NT2/D1 (cell line): ENCODE results near the gene NKX2-1.

Experiments used
- DNase-seq: peaks from one replicate; pipeline ENCODE4 v3.0.0-alpha.2; 2011; ENCODE audit warnings: low read depth, low spot score
- H3K27me3 ChIP-seq: 2 replicates; pipeline ENCODE4 v1.6.0; 2011; ENCODE audit warnings: mild to moderate bottlenecking; ENCODE audit not compliant: insufficient read length, insufficient read depth
- H3K36me3 ChIP-seq: 2 replicates; pipeline ENCODE4 v1.6.1; 2011; ENCODE audit warnings: mild to moderate bottlenecking, low read length, mixed read lengths; ENCODE audit not compliant: insufficient read depth, insufficient read length
- H3K4me1 ChIP-seq: 2 replicates; pipeline ENCODE4 v1.5.1; 2011; ENCODE audit not compliant: insufficient read depth, insufficient read length
- H3K4me3 ChIP-seq: 2 replicates; pipeline ENCODE4 v1.5.1; 2011; ENCODE audit warnings: low read depth; ENCODE audit not compliant: insufficient read length
- H3K9ac ChIP-seq: 2 replicates; pipeline ENCODE4 v1.6.0; 2011; ENCODE audit warnings: low read depth; ENCODE audit not compliant: insufficient read length
- H3K9me3 ChIP-seq: 2 replicates; pipeline ENCODE4 v1.5.1; 2011; ENCODE audit warnings: mild to moderate bottlenecking, low read length; ENCODE audit not compliant: insufficient read depth
- SUZ12 ChIP-seq: IDR thresholded peaks from 2 replicates; pipeline ENCODE4 v1.6.1; 2011; ENCODE audit not compliant: insufficient read length, insufficient read depth; ENCODE audit errors: extremely low read depth
- YY1 ChIP-seq: IDR thresholded peaks from 2 replicates; pipeline ENCODE4 v1.6.1; 2011; ENCODE audit not compliant: insufficient read length, insufficient read depth
- ZNF274 ChIP-seq: IDR thresholded peaks from 2 replicates; pipeline ENCODE4 v1.6.1; 2011; ENCODE audit warnings: mild to moderate bottlenecking, low read depth, low read length

NKX2-1 gene

DNA sequence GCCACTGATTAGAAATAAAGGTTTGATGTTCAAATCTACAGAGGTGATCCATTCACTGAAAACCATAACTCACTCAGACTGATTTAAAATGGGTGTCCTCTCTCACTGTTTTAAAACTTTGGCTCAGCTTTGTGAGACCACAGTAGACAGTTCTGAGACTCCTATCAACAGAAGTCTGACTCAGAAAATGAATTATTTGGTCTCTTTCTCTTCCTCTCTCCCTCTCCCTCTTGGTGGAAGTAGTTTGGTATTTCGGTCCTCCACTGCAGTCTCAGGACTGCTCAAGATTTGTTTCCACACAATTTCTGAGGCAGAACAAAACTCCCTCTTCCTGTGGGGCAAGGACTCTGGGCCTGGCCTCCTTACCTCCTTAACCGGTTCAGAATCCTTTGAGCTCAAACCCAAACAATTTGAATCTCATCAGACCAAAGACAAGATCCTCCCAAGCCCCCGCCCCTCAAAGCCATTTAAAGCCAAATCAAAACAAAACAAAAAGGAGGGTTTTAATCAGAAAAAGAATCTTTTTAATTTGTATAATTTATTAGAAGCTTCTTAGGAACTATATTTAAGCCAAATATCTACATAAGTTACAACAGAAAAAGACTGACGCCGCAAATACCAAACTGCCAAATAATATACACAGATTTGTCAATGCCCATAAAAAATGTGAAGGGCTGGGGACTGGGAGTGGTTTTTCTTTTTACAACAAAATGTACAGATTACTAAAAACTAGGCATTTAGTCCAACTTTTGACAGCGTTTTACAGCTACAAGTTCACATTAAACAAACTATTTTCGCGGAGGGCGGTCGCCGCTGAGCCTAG lies 3.9 kb downstream of the NKX2-1 start:
- Histone ChIP-seq H3K27me3 (peaks cover 99% of the 10 kb centered on the region), H3K36me3 (no peaks in the 10 kb centered on the region), H3K4me1 (peaks cover 4% of the 10 kb centered on the region), H3K9ac (no peak overlapping the region), H3K9me3 (no peaks in the 10 kb centered on the region), H3K4me3 (no peak overlapping the region)
- TF ChIP-seq SUZ12: no peak
- no peak for DNase-seq

DNA sequence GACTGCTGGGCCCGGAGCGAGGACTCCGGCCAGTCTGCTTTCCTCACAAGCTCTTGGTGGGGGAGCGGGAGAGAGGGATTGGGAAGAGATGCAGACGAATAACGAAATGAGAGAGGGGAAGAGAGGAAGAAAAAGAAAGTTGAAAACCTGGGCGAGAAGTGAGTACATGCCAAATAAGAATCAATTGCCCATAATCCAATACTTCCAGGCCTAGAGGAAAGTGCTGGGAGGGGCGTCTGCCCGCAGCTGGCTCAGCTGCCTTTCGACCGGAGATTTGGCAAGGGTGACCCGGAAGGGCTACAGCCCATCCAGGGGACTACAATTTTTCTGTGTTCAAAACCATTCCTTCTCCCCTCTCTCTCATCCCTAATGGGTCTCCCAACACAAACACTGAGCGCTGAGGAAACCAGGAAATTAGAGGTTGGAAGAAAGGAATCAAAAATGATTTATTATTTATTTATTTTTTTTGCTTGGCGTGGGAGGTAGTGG lies 4.9 kb downstream of the NKX2-1 start:
- DNase-seq: no peak
- Histone ChIP-seq H3K4me3 (no peak overlapping the region), H3K9me3 (no peaks in the 10 kb centered on the region), H3K4me1 (peaks cover 4% of the 10 kb centered on the region), H3K9ac (no peak overlapping the region), H3K36me3 (no peaks in the 10 kb centered on the region), H3K27me3 (peaks cover 100% of the 10 kb centered on the region)
- TF ChIP-seq SUZ12 (no peak), ZNF274 (no peak)

DNA sequence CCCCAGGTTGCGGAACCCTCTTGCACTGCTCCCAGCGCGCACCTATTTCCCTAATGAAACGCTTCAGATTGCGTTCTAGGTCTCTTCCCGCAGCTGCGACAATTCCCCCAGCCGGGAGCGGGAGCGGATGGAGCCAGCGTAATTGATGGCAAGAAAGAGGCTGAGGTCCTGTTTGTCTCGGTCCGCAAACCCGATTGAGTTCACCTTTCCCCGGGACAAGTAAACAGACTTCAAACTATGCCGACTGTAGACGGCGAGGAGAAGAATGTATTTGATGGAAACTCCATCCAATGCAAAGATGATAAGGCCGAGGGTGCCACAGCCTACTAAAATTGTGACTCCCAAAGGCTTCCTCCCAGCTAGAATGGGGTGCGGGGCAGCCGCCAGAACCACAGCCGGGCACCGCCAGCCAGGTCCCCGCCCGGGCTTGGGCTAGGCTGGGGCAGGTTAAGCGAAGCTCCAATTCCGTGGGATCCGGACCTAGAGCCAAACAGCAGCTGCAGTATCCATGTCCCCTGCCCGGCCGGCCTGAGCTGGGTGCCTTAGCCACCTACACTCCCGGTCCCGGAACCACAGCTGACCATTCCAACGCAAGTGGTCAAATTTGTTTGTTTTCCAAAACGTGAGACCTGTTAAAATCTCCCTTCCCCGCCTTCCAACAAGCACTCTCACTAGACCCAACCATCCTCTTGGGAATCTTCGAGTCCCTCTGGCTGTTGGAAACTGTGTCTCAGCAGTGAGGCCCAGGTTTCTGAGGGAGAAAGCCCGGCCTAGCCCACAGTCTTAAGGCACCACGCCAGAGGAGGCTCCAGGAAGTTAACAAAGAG lies 5.5 kb downstream of the NKX2-1 start:
- no peak for DNase-seq
- H3K9ac ChIP-seq: no peak overlapping the region

DNA sequence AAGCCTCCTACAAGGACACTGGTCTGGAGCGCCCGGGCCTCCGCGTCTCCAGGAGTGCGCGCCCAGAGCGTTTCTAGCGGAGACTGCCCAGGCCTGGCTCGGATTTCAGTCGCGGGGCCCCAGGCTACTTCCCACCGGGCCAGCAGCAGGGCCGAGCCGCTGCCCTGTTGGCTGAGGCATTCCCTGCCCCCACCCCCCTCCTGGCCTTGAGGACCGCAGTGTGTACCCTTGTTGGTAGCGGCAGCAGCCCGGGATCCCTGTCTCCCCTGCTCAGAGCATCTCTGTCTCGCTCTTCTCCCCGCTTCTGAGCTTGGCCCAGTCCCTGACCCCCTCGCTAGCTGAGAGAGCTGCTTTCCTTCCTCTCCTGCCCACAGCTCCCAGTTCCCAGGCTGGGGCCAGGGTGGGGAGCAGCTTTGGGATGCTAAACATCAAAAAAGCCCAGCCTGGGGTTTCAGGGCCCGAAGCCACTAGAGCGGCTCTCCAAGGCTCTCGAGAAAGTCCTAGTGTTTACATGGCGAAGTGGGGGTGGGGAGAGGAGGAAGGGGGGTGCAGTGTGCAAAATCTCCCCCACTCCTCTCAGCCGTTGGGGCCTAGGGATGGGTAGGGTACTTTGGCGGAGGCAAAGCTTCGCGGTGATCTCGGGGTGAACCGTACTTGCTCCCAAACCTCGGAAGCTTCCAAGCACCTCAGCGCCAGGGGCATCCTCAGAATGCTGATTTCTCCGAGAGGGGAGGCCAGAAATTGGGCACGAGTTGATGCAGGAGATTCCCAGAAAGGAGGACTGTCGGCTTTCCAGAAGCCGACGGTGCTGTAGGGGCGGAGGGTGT lies 6.4 kb downstream of the NKX2-1 start:
- TF ChIP-seq ZNF274 (no peak), YY1 (no peak), SUZ12 (no peak)
- peaks cover 100% of the 10 kb centered on the region for H3K27me3 ChIP-seq

More for the DNA sequence above, 5.5 kb downstream of the NKX2-1 start:
- Histone ChIP-seq H3K9me3 (no peaks in the 10 kb centered on the region), H3K4me3 (no peak overlapping the region), H3K27me3 (peaks cover 100% of the 10 kb centered on the region), H3K36me3 (no peaks in the 10 kb centered on the region), H3K4me1 (peaks cover 4% of the 10 kb centered on the region)
- TF ChIP-seq ZNF274 (no peak), SUZ12 (peak; percentile 79)

DNA sequence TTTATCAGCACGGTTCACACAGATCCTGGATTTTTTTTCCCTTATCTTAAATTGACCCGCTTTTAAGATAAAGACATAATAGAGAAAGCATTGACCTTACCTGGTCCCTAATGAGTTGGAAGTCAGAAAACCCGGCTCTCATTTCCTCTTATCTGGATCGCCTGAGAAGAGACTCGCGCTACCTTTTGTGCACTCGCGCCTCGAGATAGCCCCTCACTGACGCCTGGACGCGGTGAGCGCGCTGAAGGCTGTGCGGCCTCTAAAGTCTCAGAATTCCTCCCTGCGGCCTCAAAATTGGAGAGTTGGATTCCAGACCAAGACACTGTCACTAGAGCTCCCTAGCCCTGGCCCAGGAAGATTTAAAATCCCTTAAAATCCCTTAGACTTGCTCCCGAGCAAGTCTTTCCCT lies 7.0 kb downstream of the NKX2-1 start:
- Histone ChIP-seq H3K27me3 (peaks cover 100% of the 10 kb centered on the region), H3K36me3 (no peaks in the 10 kb centered on the region), H3K9ac (no peak overlapping the region), H3K4me1 (peaks cover 4% of the 10 kb centered on the region), H3K4me3 (no peak overlapping the region), H3K9me3 (no peaks in the 10 kb centered on the region)
- no peak for DNase-seq
- TF ChIP-seq YY1: no peak
- TF ChIP-seq SUZ12: no peak

More for the DNA sequence above, 6.4 kb downstream of the NKX2-1 start:
- Histone ChIP-seq H3K9ac (no peak overlapping the region), H3K9me3 (no peaks in the 10 kb centered on the region), H3K4me1 (peaks cover 4% of the 10 kb centered on the region), H3K36me3 (no peaks in the 10 kb centered on the region), H3K4me3 (no peak overlapping the region)
- no peak for DNase-seq

DNA sequence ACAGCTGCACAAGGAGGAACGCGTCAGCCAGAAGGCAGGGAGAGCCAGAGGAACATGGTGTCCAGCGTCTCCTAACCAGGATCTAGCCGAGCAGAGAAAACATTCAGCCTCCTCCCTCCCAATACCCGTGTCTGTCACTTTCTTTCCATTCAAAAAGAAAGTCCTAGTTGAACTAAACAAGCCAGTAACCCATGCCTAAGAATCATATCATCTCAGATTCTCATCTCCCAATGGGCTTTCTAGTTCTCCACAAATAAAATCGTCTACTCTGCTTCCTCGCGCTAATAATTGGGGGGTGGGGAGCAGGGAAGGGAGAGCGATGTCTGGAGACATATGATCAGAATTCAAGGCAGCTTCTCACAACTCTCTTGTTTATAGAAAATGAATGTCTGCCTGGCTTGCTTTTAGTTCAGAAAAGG lies 7.4 kb downstream of the NKX2-1 start:
- no peak overlapping the region for H3K9ac ChIP-seq
- H3K4me3 ChIP-seq: no peak overlapping the region
- H3K9me3 ChIP-seq: no peaks in the 10 kb centered on the region
- peaks cover 4% of the 10 kb centered on the region for H3K4me1 ChIP-seq
- no peak for TF ChIP-seq YY1
- no peak for TF ChIP-seq ZNF274
- TF ChIP-seq SUZ12: no peak
- DNase-seq: no peak
- peaks cover 100% of the 10 kb centered on the region for H3K27me3 ChIP-seq
- H3K36me3 ChIP-seq: no peaks in the 10 kb centered on the region

DNA sequence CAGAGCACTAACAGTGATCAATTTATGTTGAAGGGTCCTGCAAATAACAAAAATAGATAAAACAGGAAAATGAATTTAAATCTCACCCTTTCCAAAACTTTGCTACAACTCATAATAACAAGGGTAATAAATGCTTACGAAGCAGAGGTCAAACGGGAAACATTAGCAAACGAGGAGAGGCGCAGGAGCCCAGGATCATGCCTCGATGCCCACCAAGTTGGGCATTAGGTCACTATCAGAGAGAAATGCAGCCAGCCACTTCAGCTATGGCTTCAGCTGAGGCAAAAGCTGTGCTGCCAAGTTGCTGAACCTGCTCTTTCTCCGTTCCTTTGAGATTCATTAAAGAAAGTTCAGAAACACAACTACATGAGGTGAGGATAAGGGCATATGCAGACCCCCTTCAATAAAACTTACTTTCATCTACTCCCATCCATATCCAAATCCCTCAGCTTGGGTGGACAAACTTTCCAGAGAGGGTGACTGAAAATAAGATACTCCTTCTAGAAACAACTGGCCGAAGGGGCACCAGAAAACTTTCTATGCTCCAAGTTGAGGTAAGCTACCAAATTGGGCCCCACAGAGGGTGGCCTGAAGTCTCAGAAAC lies 7.9 kb downstream of the NKX2-1 start:
- H3K4me3 ChIP-seq: no peak overlapping the region
- TF ChIP-seq YY1: no peak
- TF ChIP-seq ZNF274: no peak
- no peak for TF ChIP-seq SUZ12
- H3K36me3 ChIP-seq: no peaks in the 10 kb centered on the region
- H3K9ac ChIP-seq: no peak overlapping the region
- peaks cover 4% of the 10 kb centered on the region for H3K4me1 ChIP-seq
- no peaks in the 10 kb centered on the region for H3K9me3 ChIP-seq
- H3K27me3 ChIP-seq: peaks cover 100% of the 10 kb centered on the region
- DNase-seq: no peak
